Stimulated activated CD8-positive, alpha-beta memory T cell treated with anti-CD3 and anti-CD28 coated beads, Interleukin-7, amount 100 ng/mL, for 4 hours (primary cell): ENCODE measurements around the gene PAX2.

Source experiments
- DNase-seq, 2 donors: peaks; one replicate each; pipeline ENCODE4 v3.0.0-alpha.2; 2020; ENCODE audit warnings: low read depth in 2 of 2

Gene PAX2

DNA sequence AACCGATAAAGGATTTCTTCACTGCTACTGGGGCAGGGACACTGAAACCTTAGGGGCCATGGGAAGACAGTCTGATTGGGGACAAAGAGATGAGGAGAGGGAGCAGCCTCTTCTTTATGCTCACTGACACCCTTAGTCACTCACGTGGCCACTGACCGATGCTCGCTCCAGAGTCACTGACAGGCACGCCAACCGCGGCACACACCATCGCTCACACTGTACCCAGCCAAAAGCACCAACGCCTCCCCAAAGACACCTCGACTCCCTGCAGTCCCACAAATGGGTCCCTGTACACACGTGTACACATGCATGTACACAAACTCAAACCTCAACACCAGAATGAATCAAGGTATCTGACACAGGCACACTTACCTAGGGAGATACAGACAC, 132.1 kb downstream of the PAX2 start:
- no peak for DNase-seq

DNA sequence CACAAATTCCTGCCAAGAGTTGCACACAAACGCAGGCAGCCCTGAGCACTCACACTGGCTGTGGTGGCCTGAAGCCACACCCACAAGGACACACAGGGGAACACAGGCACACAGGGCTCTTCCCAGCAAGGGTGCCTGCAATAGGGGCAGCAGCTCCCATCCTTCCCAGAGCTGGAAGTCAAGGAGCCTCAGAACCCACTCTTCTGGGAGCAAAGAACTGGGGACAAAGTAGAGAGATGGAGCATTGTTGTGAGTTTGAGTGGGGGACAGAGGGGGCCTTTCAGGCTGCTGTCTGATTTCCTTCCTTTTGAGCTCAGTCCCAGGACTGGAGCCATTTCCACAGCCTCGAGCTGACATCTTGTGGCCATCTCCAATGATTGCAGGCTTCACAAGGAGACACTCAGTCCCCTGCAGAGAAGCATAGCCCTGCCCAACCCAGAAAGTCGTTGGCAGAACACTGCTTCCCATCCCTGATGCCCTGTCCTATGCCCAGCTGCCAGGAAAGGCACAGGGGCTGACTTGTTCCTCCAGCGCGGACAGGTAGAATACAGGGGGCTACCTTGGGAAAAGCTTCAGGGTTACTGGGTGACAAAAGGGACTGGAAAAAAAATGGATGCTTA, 133.0 kb downstream of the PAX2 start:
- DNase-seq = no peak
